DMS79 (cell line): ENCODE measurements around the gene RRM2.

Source experiments
- DNase-seq: peaks from one replicate; lab custom pipeline; 2025; lab: John Stamatoyannopoulos, UW

RRM2 gene

GRCh38 chr2:10122500-10123280, at the start of gene RRM2:
Gene RRM2, plus strand, starts transcription at chr2:10122739. Its CDS starts 60 bp downstream, at chr2:10122799.
- DNase-seq = peak; percentile 91

DNA sequence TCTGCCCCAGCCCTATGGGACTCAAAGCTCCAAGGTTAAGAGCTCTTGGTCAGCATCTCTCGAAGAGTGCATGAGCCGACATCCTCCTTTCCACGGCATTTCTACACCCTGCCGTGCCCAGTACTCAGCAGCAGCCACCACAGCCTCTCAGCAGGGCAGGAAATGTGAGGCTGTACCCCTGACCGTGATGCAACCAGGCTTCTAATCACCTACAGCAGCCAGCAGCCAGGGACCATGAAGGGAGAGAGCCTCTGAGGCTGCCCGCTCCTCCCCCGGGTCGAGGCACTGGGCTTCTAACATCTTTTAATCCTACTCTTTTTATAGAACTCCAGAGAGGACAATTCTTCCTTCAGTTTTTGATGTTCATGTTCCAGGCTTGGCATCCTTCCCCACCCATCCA, 48.8 kb upstream of the RRM2 start:
- DNase-seq = no peak

DNA sequence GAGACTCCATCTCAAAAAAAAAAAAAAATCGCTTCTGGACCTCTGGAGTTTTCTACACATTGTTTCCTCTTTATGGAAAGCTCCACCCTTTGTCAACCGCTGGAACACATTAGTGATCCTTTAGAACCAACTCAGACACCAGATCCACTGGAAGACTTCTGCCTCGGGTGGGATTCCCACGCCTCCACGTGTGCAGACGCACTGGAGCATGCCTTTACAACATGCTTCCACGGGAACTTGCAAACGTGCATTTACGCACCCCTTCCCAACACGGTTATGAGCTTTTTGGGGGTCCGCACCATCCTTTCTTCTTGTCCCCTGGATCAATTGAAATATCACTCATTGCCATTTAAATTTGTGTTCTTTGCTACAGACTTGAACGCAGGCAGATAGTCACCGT, 47.4 kb upstream of the RRM2 start:
- no peak for DNase-seq

- DNase-seq = no peak
Observed at GRCh38 chr2:10075571-10076209, 46.8 kb upstream of the RRM2 start.

- DNase-seq = no peak
Observed at GRCh38 chr2:10076511-10076910, 46.0 kb upstream of the RRM2 start.

DNA sequence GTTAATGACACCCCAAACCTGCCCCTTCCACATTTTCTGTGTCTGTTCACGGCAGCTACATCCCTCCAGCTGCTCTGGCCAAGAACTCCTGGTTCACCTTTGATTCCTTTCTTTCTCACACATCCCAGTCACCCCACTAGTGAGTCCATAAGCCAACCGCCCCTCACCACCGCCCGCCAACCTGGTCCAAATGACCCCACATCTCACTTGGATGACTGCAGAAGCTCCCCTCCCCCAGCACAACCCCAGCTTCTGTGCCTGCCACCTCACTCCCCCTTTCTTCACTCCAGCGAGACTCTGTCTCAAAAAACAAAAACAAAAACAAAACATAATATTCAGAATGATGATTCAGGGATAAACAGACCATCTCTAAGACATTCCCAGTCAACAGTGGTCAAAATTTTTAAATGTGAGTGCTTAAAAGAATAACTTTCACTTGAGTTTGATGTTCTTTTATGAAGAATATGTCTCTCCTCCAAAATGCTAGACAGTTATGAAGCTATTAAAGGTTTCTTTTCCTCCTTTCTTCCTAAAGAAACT, 45.5 kb upstream of the RRM2 start:
- no peak for DNase-seq

DNA sequence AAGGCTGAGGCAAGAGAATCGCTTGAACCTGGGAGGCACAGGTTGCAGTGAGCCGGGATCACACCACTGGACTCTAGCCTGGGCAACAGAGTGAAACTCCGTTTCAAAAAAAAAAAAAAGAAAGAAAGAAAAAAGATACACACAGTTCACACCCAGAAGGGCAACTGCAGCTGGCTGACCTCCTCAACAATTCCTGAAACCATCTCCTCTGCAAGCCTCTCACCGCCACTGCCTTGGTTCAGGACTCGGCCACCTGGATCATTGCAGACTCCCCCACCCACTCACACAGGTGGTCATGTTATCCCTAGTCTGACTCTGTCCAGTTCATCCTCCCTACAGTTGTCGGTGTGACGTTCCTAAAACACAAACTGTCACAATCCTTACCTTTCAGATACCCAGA, 44.5 kb upstream of the RRM2 start:
- no peak for DNase-seq

GRCh38 chr2:10078704-10079265, 43.8 kb upstream of the RRM2 start:
- no peak for DNase-seq

DNA sequence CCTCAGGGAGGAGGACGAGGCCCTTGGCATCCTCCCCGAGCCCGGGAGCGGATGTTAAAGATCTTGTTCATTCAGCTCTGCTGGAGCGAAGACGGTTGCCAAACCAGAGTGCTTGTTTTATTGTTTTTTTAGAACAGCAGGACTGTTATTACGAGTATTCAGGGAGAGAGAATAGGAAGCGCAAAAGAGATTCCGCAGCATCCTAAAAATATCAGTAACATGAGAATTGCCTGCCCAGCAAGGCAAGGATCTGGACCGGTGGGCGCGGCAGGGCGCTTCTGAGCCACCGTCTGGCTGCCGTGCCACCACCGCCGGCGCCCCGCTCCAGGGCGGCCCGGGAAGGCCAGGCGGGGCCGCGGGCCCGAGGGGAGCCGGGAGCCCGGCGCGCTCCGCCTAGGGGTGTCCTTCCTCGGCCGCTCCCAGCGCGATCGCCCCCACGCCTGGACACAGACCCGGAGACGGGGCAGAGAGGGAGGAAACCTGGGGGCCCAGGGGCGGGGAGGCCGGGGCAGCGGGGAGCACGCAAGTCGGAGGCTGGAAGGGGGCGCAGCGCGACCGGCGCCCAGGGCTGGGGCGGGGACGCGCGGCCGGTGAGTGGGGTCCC, 43.2 kb upstream of the RRM2 start:
- peak; percentile 54 for DNase-seq

DNA sequence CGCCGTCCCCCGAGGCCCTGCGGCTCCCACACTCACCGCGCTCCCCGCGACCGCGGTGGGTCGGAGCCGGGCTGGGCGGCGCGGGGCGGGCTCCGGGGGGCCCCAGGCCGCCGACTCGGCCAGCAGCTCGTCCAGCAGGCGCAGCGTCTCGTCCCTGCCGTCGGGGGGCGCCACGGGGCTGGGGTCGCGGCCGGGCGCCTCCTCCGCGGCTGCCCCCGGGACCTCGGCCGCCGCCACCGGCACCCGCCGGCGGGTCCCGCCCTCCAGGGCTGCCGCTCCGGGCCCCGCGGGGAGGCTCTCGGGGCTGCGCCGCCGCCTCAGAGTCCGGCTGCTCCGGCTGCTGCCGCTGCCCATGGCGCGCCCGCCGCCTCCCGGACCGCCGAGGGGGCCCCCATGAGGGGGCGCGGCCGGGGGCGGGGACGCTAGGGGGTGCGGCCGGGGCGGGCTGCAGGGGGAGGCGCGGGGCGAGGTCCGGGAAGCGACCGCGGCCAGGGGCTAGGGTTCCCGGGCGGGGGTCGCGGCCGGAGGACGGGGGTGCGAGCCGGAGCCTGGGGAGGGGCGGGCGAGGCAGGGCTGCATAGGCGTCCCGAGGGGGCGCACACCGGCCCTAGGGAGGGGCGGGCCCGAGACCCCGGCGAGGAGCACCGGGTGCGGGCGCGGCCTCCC, 42.5 kb upstream of the RRM2 start, which contains the start of gene CYS1:
Gene CYS1 (minus strand): TSS at position 542 of the 666 bp plus-strand sequence. CDS start 188 bp downstream, at position 354.
- DNase-seq = no peak

GRCh38 chr2:10080536-10081304, 41.8 kb upstream of the RRM2 start:
- no peak for DNase-seq

GRCh38 chr2:10083046-10083445, 39.5 kb upstream of the RRM2 start:
- no peak for DNase-seq

DNA sequence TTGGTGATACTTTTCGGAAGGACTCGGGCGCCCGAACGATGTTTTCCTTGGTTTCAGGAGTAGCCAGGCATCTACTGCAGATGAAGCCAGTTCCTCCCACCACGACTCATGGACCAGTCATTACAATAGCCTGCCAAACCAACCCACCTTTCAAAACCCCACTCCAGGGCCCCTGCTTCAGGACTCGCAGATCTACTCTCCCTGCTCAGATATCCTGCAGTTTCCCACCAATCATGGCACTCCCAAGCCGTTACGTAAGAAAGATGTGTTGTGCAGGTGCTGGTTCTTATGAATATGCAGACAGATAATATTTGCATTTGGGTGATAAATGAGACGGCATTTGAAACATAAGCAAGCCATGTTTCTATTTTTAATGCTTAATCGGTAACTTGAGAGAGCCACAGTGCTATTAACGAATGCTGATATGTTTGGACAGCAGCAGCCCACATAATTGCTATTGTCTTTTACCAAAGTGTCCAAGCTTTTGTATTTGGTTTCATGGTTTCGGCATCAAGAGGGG, 38.8 kb upstream of the RRM2 start:
- DNase-seq = no peak

GRCh38 chr2:10084223-10084865, 38.2 kb upstream of the RRM2 start:
- DNase-seq = no peak

- DNase-seq = no peak
Observed at GRCh38 chr2:10085043-10085667, 37.4 kb upstream of the RRM2 start.

- no peak for DNase-seq
Observed at GRCh38 chr2:10085668-10086059, 36.9 kb upstream of the RRM2 start.

DNA sequence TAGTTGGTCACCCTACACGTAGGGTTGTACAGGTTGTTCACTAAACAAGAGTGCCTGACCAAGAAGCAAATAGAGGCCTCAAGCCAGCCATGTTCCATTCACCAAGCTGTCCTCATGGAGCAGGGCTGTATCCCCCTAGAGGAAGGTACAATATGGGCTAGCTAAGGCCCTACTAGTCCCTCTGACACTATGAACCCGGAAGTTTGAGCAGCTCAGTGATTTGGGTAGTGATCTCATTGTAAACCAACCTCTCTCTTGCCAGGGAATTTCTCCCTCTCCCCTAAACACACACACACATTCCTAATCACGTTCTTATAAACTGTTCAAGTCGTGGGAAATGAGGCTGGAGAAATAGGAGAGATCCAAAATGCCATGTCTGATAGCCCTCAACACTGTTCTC, 35.6 kb upstream of the RRM2 start:
- no peak for DNase-seq

DNA sequence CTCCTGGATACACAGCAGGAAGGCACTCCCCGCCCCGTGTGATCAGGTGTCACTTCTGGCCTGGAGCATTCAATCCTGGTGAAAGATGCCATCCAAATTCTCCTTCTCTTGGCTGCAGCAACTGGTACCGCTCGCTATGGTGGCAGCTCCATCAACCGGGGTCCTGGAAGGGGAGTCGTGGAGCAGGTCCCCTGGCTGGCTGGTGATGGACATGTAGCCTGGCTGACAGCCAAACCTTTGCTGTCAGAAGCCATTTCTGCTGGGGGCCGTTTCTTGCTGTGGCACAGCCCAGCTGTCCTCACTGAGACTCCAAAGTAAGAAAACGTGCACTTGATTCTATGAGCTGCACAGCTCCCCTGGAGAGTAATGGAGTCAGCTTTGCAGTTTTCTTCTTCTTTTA, 35.2 kb upstream of the RRM2 start:
- DNase-seq = no peak

DNA sequence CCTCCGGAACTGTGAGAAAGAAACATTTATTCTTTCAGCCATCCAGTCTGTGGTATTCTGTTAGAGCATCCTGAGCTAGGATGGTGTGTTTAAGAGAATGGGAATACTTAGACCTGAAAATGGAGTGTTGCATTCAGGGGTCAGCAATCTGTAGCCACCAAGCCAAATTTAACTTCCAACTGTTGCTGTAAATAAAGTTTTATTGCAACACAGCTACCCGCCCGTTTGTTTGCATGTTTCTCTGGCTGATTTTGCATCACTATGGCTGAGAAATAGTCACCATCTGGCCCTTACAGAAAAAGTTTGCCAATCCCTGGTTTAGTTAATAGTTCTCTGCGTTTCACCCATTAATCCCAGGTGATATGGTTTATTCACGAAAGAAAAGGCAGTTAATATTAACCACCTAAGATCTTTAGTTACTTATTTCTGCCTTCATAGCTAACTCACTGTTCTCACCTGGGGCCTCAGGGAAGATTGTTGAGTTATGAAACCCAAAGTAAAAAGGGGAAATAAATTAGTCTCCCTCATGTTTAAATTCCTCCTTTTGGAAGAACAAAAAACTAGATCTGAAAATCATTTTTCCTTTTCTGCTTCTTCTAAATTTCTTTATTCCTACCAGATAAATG, 32.9 kb upstream of the RRM2 start:
- DNase-seq = no peak
